Endothelial cell of umbilical vein (primary cell): ENCODE data around the gene MISFA.

Experiments
- CTCF ChIP-seq, 2 donors: IDR thresholded peaks; 1 replicate in 1 of 2; 2 replicates in 1 of 2; pipeline ENCODE4 v1.5.1; 2011; ENCODE audit warnings: low read length in 2 of 2, mild to moderate bottlenecking in 2 of 2, moderate library complexity in 2 of 2, control low read depth in 1 of 2, inconsistent platforms in 1 of 2, low read depth in 1 of 2; ENCODE audit not compliant: insufficient read depth in 1 of 2; ENCODE audit errors: extremely low read depth in 1 of 2
- EZH2 ChIP-seq: IDR thresholded peaks from 2 replicates; pipeline ENCODE4 v1.6.1; 2012; ENCODE audit warnings: borderline replicate concordance, low read depth, mild to moderate bottlenecking, moderate library complexity, low read length, inconsistent platforms; ENCODE audit not compliant: severe bottlenecking
- GATA2 ChIP-seq: IDR thresholded peaks from 2 replicates; pipeline ENCODE4 v1.7.0; 2011; ENCODE audit warnings: low read depth, mild to moderate bottlenecking, moderate library complexity, mixed read lengths, low read length; ENCODE audit not compliant: insufficient read length, insufficient read depth
- MAX ChIP-seq: IDR thresholded peaks from 2 replicates; pipeline ENCODE4 v1.6.1; 2011; ENCODE audit not compliant: insufficient read depth, insufficient read length
- POLR2A ChIP-seq: IDR thresholded peaks from 2 replicates; pipeline ENCODE4 v1.6.1; 2012; ENCODE audit warnings: low read depth, mild to moderate bottlenecking, control low read depth, low read length
- POLR2AphosphoS5 ChIP-seq: IDR thresholded peaks from 2 replicates; pipeline ENCODE4 v1.6.1; 2012; ENCODE audit warnings: low read depth, mild to moderate bottlenecking, control low read depth, low read length, moderate library complexity; ENCODE audit not compliant: insufficient read depth

- TF ChIP-seq CTCF (IDR thresholded peaks at IDR 0.05; ENCODE audit: extremely low read depth in 1 of 2, insufficient read depth in 1 of 2, low read depth in 1 of 2, low read length in 2 of 2), result no peak
- no peak for TF ChIP-seq POLR2AphosphoS5
- no peak for TF ChIP-seq MAX
- TF ChIP-seq POLR2A, result no peak
- TF ChIP-seq GATA2, result no peak
- no peak for TF ChIP-seq EZH2
Observed at GRCh38 chr11:18650353-18650752, 50.8 kb downstream of the MISFA start.
